ENCODE data around the gene CREG2.

DNA sequence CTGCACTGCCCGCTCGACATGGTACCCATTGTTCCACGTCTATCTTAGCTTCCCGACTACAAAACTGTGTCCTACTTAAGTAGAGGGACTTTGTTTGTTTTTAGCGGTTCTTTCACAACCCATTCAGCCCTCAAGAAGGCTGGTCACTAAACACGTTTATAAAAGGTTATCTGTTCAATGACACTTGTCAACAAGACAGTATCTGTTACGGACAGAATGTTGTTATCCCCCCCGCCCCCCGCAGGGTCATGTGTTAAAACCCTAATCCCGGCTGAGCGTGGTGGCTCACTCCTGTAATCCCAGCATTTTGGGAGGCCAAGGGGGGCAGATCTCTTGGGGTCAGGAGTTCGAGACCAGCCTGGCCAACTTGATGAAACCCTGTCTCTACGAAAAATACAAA is 40.4 kb upstream of the CREG2 start:
- TF ChIP-seq, protein P1, sequence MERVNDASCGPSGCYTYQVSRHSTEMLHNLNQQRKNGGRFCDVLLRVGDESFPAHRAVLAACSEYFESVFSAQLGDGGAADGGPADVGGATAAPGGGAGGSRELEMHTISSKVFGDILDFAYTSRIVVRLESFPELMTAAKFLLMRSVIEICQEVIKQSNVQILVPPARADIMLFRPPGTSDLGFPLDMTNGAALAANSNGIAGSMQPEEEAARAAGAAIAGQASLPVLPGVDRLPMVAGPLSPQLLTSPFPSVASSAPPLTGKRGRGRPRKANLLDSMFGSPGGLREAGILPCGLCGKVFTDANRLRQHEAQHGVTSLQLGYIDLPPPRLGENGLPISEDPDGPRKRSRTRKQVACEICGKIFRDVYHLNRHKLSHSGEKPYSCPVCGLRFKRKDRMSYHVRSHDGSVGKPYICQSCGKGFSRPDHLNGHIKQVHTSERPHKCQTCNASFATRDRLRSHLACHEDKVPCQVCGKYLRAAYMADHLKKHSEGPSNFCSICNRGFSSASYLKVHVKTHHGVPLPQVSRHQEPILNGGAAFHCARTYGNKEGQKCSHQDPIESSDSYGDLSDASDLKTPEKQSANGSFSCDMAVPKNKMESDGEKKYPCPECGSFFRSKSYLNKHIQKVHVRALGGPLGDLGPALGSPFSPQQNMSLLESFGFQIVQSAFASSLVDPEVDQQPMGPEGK (CRISPR knock-in tag; IDR thresholded peaks at IDR 0.05; ENCODE audit: borderline replicate concordance): no peak
- TF ChIP-seq ZFP30 (CRISPR knock-in tag; IDR thresholded peaks at IDR 0.05): no peak
- no peak for TF ChIP-seq CSDC2 (CRISPR knock-in tag; IDR thresholded peaks at IDR 0.05)
- no peak for TF ChIP-seq TOX (CRISPR knock-in tag; IDR thresholded peaks at IDR 0.05; ENCODE audit: borderline replicate concordance)
- no peak for TF ChIP-seq RARB (CRISPR knock-in tag; IDR thresholded peaks at IDR 0.05)
- TF ChIP-seq OSR1 (CRISPR knock-in tag; IDR thresholded peaks at IDR 0.05): no peak
- no peak for TF ChIP-seq ZFP3 (CRISPR knock-in tag; IDR thresholded peaks at IDR 0.05)
- no peak for TF ChIP-seq GLIS3 (CRISPR knock-in tag; IDR thresholded peaks at IDR 0.05)
- no peak for TF ChIP-seq ISL1 (CRISPR knock-in tag; IDR thresholded peaks at IDR 0.05)

Measured in SK-N-SH treated with all-trans-retinoic acid at 6 μM for 48 hours (cell line).